ENCODE measurements around the gene SPEF1.

SPEF1 gene

DNA sequence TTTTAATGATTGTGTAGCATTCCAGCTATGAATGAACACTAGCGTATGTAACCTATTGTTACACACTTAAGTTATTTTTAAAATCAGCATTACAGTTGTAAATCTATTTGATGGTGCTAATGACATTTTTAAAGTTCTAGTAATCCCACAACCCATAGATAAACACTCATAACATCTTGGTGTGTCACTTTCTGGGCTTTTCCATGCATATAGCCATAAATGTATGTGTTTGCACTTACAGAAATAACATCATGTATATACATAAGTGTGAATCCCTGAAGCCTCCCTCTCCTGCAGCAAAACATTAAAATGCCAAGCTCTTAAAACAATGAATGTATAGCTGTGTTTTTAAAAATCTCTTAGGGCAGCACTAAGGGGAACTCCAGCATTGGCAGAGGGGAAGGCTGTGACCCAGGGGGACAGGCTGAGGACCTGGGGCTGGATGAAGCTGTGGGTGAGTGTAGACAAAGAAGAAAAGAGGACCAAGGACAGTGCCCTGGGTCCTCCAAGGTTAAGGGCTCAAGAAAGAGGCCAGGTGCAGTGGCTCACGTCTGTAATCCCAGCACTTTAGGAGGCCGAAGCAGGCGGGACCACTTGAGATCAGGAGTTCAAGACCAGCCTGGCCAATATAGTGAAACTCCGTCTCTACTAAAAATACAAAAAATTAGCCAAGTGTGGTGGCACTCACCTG, 6.2 kb upstream of the SPEF1 start:
- DNase-seq = no peak

DNA sequence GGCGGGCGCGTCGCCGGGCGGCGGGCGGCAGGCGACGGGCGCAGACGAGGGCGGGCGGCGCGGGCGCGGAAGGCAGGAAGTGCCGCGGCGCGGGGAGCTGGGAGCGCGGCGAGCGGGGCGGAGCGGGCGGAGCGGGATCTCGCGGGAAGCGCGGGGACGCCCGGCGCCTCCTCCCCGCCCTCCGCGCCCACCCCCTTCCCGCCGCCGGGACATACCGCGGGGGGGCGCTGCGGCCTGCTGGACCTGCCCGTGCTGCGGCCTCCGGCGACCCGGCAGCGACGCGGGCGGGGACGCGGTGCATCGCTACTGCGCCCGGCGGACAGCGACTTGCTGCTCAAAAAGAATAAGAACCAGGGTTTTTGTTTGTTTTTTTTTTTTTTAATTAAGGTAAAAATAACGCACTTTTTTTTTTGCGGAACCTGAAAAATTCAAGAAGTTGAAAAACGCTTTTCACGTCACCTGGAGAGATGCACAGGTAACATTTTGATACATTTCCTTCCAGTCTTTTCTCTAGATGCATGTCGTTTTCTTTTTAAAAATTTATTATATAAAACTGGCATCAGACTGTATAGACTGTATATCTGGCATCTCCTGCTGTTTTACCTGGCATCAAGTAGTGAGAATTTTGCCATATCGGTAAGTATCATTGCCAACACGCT, 5.5 kb upstream of the SPEF1 start, which contains the start of gene CENPB:
CENPB (minus strand) TSS at position 76 of the 659 bp plus-strand sequence. CDS start 257 bp downstream, outside the sequence.
- DNase-seq = peak; percentile 79 to 81

DNA sequence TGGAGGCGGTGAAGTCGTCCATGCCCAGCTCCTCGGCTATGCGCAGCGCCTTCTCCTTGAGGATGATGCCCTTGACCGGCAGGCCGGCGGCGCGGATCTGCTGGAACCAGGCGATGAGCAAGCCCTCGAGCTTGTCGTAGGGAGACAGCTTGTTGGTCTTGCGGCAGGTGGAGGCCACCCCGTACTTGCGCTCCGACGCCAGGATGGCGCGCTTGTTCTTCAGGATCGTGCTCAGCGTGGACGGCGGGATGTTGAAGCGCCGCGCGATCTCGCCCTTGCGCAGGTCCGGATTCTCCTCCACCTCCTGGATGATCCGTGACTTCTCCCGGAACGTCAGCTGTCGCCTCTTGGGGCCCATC, 4.9 kb upstream of the SPEF1 start:
- no peak for DNase-seq

DNA sequence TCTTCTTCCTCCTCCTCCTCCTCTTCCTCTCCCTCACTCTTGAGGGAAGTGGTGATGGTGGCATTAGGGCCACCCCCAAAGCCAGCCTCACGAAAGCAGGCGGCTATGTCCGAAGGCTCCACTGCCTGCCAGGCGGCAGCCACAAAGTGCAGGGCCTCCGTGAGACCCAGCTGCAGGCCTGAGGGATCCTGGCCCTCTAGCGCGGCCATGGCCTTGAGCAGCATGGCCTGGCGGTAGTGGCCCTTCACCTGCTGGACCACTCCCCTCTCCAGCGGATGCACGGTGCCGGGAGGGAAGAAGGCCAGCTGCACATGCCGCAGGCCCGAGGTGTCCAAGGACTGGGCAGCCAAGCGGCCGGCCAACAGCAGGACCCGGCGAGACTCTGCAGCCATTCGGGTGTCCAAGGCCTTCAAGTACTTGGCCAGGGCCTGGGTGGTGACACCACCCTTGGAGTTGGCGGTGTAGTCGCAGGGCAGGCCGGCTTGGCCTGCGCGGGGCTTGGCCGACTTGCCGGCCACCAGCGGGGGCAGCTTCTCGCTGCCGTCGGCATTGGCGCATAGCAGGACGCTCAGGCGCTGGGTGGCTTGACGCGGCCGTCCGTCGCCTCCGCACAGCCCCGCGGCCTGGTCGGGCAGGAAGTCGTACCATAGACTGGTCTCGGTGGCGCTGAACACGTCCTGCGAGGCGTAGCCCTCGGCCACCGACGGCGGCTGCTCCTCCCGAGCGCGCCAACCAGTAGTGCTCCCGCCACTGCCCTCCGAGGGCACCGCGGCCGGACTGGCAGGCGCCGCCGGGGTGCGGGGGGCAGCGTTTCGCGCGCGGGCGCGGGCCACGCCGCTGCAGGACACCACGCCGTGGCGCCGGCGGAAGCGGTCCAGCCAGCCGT, 4.2 kb upstream of the SPEF1 start:
- DNase-seq = no peak

DNA sequence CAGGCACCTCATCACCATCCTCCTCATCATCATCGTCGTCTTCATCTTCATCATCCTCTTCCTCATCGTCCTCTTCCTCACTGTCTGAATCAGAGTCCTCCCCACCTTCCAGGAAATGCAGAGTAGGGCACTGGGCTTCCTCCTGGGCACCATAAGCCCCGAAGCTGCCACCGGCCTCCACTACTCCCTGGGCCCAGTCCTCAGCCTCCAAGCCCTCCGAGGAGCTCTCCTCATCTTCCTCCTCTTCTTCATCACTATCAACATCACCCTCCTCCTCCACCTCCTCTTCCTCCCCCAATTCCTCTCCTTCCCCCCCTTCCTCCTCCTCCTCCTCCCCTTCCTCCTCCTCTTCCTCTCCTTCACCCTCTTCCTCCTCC, 3.6 kb upstream of the SPEF1 start:
- DNase-seq = no peak

DNA sequence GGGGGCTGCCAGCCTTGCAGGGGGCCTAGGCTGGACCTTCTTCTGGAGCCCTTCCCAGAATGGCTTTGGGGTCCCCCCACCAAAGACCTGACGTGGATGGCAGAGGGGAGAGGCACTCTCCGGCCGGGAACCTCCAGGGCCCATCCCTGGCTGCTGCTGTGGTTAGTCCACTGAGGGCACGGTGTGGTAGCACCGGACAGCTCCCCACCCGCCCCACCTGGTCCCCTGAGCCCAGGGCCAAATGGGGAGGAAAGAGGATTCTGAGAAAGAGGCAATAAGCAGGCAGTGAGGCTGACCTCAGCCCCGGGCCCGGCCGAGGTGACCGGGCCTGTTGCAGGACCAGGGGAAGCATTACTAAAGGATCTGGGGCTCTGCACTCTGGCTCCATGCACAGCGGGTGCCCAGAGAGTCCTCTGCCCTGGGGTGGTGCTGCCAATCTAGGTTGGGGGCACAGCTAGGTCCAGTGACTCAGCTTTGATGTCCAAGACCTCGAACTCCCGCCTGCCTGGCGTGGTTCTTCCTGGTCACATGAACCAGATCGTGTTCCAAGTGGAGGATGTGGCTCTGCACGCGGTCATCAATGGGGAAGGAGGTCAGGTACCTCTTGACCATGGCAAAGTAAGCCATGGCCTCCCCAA, 3.1 kb upstream of the SPEF1 start:
- no peak for DNase-seq

DNA sequence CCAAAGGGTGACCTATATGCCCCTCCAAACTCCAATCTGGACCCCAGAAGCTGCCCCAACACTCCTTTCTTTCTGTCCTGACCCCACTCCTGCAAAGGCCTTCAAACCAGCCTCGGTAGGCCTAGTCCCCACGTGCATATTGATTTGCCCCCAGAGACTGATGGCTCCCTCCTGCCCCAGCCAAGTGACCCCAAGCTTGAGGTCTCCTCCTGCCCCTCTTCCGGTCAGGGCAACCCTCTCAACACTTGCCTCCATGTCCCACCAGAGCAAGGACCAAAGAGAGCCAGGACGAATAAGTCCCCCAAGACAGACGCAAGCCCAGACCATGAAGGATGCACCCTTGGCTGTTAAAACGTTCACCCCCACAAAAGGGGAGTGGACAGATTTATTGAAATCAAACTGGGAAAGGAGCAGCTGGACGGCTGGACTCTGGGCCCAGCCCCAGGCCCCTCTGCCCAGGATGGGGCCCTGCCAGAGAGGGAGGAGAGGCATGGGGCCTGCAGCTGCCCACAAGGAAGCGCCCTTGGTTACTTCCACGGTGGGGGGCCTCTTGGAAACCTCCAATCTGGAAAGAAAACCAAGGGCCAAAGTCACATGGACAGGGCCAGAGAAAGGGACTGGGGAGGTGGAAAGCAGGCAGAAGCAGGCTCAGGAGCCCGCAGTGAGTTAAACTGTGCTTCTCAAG, 2.4 kb upstream of the SPEF1 start:
- no peak for DNase-seq

DNA sequence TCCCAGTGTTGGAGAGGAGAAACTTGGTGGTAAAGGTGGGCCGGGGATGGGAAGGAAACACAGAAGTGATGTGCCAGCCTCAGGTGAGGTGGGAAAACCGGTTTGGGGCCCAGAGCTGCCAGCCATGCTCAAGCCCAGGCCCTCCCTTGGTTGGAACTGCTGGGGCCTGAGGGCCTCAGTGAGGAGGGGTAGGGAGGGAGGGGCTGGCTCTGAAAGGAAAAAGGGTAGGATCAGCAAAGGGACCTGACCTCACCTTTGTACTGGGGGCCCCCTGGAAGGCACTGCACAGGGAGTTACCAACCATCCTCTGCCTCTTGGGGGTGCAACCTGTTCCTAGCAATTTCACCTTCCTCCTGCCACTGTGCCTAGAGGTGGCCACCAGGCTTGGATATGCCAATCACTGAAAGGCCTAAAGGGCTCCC, 1.8 kb upstream of the SPEF1 start:
- no peak for DNase-seq

DNA sequence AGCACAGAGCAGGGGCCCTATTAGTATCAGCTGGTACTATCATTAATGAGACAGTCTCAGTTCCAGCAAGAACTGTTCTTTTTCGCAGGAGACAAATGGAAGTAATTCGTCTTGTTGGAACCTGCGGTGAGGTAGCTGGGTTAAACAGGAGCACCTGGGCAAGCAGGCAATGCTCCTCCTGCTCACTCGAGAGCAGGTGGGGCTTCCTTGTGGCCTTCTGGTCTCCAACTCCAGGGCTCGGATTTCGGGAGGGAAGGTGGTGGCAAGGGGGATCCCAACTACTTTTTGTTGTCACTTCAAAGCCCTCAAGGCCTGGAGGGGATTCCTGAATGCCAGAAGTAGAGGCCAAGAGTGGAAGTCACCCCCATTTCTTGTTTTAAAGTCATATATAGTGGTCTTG, 1.3 kb upstream of the SPEF1 start:
- DNase-seq = no peak

DNA sequence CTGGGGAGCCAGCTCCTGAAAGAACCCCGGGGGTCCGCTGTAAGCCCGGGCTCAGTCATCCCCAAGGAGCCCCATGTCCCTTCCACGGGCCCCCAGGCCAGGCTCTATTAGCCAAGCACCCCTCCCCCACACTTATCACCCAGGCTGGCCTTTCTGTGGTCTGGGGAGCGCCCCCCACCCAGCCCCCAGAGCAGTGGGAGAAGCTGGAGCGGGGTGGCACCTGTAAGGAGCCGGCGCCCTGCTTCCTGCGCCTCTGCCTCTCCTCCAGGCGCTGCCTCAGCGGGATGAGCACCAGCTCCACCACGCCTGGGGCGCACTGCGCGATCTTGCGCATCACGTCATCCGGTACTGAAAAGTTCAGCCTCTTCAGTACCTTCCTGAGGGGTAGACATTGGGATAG, 2.3 kb downstream of the SPEF1 start:
- no peak for DNase-seq

DNA sequence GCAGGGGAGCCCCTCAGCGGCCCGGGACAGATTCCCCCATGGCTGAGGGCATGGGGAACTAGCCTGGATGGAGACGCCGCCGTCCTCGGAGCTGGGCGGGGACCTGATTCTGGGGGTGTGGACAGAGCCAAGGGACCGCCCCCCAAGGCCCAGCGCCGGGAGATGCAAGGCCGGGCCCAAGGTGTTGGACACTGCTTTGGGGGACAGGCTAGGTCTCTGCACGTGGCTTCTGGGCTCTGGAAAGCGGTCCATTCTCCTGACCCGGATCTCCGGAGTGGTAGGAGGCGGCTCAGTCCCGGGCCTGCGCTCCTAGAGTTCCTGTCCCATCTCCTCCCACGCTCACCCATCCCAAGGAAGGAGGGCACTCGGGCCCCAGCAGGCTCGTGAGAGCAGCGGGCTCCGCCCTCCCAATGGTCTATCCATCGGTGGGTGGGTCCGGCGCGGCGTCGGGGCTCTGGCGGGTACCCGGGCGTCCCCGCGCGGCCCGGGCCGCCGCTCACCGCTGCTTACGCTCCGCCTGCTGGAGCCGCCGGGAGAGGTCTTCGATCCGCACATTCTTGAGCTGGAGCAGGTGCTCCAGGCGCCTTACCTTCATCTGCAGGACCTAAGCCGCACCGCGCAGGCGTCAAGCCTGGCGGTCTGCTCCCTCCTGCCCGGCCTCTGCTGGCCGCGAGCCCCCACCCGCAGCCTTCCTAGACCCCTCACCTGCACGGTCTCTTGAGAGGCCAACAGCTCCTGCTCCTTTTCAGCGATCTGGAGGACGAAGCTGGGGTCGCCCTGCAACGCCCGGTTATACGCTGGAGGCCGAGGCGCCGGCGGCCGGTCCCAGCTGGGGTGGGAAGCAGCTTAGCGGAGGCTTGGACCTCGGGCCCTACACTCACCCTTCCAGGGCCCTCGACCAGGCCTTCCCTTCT, 3.3 kb downstream of the SPEF1 start:
- no peak for DNase-seq

DNA sequence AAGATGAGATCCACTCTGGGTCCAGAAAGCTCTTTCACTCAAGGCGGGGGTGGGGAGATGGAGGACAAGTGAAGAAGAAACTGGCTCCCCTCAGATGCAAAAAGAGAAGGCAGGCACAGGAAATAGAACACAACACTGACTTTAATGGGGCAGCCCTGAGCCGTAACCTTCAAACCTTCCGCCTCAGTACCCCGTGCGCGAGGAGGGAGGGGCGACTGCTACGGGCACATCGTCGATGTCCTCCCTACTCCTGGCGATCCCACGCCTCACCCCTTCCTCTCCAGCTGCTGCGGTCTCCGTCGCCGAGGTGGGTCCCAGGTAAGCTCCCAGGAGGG, 3.9 kb downstream of the SPEF1 start:
- DNase-seq = no peak

DNA sequence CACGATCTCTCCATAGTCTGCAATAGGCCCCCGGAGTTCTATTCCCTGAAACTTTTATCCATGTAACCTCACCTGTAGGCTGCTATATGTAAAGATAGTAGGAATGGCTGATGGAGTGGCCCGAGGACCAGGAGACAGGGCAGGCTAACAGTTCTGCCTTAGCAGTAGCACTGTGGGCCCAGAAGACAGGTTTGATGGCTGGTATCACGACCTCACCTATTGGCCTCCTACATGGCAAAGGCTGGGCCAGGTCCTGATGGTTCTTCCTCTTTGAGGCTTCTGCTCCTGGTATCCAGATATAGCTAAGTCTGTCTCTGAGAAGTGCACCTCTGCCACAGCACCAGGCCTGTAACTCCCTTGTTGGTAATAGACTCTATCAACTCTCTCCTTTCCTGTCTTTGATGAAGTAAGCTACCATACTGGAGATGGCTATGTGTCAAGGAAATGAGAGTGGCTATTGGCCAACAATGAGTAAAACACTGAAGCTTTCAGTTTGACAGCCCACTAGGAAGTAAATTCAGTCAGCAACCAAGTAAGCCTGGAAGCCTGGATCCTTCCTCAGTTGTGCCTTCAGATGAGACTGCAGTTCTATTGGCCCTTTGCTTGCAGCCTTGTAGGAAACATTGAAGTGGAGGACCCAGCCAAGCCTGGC, 5.7 kb downstream of the SPEF1 start:
- no peak for DNase-seq

DNA sequence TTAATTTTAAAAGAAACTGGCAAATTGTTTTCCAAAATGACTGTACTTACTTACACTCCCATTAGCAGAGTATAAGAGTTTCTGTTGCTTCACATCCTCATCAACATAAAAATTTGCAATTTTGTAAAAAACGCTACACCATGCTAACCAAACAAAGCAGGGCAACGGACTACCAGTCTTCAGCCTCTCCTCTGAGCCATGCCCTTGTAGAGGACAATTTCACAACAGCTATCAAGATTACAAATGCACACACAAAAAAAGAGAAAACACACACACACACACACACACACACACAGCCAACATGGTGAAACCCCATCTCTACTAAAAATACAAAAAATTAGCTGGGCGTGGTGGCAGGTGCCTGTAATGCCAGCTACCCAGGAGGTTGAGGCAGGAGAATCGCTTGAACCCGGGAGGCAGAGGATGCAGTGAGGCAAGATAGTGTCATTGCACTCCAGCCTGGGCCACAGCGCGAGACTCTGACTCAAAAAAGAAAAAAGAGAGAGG, 9.6 kb downstream of the SPEF1 start:
- no peak for DNase-seq

DNA sequence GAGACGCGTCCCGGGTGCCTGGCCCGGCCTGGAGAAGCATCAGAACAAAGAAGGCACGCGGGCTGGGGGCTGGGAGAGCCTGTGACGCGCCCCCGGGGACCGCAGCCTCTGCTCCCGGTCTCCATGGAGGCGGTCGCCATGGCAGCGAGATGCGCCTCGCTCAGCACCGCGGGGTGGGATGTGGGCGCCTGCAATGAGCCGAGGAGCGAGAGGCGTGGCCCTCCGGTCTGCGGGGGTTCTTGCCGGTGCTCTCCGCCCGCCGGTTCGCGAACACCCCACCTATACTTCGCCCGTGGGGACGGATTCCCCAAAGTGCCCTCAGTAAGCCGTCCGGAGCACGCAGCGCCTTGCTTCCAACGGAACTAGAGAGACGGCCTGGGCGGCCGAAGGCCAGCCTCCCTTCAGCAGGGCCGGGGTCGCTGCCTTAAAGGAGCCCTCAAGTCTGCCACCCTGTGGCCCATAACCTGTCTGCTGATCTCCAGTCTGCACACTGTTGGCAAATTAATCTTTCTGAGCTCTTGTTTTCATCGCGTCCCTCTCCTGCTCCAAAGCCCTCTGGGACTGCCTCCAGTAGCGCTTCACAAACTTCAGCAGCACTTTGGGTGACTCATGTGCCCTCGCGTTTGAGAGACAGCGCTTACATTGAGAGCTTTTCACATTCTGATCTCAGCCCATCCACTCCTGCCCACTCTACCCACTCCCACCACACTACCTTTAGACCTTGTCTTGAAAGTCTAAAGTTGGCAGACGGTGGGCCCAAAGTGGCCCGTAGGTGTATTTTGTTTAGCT, 12.7 kb downstream of the SPEF1 start:
- DNase-seq = peak; percentile 59 to 61

DNA sequence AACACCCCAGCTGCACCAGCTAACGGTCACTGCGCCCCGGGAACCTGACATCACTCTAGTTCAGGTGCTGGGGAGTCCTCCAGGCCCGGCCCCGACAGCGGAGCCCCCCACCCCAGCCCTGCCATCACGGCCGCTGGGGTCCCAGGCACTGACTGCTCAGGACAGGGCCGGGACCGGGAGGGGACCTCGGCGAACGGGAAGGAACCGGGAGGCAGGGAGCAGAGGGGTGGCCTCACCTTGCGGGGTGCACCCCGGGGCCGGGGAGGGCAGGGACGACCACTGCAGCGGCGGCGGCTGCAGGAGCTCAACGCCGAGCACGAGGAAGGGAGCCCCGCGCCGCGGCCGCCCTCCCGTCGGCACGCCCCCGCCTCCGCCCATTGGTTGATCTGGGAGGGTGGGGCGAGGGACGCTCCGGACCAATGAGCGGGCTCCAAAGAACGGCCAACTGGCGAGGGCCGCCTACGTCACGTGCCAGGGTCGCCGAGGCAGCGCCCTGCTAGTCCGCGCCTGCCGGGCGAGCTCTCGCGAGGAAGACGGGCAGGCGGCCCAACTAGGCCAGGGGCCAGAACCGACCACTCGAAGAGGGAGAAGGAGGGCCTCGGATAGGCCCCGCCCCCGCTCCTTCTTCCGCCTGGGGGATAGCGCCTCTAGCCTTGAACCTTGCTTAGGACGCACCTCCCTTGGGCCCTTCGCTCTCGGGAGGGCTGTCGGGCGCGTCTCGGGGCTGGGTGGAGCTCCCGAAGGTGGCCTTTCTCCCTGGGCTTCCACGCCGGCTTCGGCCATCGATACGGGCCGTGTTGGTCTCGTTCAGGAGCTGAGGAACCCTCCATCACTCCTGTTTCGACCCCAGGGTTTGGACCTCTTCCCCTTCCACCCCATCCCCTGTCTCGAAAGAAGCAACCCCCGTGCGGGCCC, 13.6 kb downstream of the SPEF1 start, which contains the start of gene ADISSP:
ADISSP (minus strand) TSS at position 327 of the 915 bp plus-strand sequence. CDS start 7,653 bp downstream, outside the sequence.
- DNase-seq = peak; percentile 95 to 98

DNA sequence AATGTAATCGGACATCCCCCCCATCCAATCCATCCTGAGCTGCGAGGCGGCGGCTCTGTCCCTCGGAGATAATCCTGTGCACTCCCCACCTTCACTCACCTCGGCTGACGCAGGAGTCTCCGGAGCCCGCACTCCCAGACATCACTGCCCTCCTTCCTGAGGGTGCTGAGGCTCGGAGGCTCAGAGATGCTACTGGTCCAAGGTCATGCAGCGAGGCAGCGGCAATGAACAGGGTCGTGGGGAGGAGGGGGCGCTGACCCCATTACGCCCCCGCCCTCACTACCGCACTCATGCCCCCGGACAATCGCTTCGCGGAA, 14.2 kb downstream of the SPEF1 start:
- DNase-seq = no peak

DNA sequence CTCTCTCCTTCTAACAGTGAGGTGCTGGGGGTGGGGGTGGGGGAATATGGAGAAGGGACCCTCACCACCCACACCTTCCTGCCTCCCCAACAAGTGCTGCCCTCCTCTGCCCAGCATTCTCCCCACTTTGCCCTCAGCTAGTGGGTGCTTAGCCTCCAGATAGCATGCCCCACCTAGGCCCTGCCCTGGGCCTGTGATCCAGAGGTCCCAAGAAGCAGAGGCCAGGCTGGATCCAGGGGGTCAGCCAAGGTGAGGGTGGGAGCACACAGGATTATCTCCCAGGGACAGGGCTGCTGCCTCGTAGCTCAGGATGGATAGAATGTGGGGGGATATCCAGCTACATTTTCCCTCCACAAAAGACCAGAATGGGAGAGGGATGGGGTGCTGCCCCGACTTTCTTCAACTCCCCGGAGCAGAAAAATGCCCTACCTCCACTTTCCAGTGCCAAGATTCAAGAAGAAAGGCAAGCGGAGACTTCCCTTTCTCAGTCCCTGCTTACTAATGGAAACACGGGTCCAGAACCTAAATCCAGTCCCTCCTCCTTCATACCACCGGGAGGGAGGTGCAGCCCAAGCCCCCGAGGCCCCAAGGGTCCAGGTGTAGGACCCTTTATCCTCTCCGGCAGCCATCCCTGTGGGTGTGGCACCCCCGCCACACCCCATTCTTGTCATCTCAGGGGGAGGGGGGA, 14.7 kb downstream of the SPEF1 start:
- DNase-seq = no peak

All from AML-193 (cell line).